ENCODE results near the gene ZNF497.

Gene ZNF497

DNA sequence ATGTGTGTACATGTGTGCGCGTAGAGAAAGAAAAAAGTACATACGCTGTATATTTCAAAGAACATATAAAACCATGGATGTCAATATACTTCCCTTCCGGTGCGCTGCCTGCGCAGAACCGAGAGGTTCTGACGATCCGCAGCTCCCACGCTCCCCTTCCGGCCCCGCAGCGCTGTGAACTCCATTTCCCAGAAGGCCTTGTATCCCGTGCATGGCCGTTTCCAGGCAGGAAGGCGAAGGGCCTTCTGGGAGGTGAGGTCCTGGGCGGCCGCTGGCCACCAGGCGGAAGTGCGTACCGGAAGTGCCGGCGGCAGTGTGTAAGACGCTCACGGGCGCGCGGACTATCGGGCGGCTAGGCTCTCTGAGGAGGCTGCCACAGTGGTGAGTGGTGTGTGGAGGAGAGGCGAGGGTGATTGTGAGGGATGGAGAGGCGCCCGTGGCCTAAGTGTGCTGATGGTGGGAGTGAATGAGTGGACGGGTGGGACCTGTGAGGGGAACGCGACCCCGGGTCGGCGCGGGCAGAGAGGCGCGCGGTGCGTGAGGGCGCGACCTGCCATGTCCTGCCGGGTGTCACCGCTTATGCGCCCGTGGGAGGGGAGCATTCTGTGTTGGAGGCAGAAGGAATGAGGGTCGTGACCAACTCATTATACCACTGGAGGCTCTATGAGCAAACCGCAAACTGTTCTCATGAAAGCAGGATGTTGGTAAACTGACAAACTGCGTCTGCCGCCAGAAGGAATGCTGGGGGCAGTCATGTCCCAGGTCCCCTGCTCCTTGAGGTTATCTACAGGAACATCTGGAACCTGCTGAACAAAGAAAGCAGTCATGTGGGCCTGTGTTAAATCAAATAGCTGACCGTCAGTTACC lies 57.3 kb downstream of the ZNF497 start, which contains the start of gene ERVK3-1:
ERVK3-1 (plus strand) TSS at position 313 of the 867 bp plus-strand sequence. CDS start 6,792 bp downstream, outside the sequence.
- TF ChIP-seq ZFP3 (CRISPR knock-in tag; IDR thresholded peaks at IDR 0.05) (no peak), ZFP30 (CRISPR knock-in tag; IDR thresholded peaks at IDR 0.05) (no peak), ZNF8 (CRISPR knock-in tag; IDR thresholded peaks at IDR 0.05) (no peak), ZC3H10 (CRISPR knock-in tag; IDR thresholded peaks at IDR 0.05) (no peak), PPARA (CRISPR knock-in tag; IDR thresholded peaks at IDR 0.05; ENCODE audit: borderline replicate concordance) (no peak), BACH2 (CRISPR knock-in tag; IDR thresholded peaks at IDR 0.05; ENCODE audit: borderline replicate concordance) (no peak), CSDC2 (CRISPR knock-in tag; IDR thresholded peaks at IDR 0.05) (no peak), OSR1 (CRISPR knock-in tag; IDR thresholded peaks at IDR 0.05) (no peak), ZNF70 (CRISPR knock-in tag; IDR thresholded peaks at IDR 0.05) (no peak), TCF4 (CRISPR knock-in tag; IDR thresholded peaks at IDR 0.05; ENCODE audit: borderline replicate concordance) (no peak)
- TF ChIP-seq, protein P1, sequence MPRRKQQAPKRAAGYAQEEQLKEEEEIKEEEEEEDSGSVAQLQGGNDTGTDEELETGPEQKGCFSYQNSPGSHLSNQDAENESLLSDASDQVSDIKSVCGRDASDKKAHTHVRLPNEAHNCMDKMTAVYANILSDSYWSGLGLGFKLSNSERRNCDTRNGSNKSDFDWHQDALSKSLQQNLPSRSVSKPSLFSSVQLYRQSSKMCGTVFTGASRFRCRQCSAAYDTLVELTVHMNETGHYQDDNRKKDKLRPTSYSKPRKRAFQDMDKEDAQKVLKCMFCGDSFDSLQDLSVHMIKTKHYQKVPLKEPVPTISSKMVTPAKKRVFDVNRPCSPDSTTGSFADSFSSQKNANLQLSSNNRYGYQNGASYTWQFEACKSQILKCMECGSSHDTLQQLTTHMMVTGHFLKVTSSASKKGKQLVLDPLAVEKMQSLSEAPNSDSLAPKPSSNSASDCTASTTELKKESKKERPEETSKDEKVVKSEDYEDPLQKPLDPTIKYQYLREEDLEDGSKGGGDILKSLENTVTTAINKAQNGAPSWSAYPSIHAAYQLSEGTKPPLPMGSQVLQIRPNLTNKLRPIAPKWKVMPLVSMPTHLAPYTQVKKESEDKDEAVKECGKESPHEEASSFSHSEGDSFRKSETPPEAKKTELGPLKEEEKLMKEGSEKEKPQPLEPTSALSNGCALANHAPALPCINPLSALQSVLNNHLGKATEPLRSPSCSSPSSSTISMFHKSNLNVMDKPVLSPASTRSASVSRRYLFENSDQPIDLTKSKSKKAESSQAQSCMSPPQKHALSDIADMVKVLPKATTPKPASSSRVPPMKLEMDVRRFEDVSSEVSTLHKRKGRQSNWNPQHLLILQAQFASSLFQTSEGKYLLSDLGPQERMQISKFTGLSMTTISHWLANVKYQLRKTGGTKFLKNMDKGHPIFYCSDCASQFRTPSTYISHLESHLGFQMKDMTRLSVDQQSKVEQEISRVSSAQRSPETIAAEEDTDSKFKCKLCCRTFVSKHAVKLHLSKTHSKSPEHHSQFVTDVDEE (CRISPR knock-in tag; IDR thresholded peaks at IDR 0.05): no peak
- TF ChIP-seq, protein P2, sequence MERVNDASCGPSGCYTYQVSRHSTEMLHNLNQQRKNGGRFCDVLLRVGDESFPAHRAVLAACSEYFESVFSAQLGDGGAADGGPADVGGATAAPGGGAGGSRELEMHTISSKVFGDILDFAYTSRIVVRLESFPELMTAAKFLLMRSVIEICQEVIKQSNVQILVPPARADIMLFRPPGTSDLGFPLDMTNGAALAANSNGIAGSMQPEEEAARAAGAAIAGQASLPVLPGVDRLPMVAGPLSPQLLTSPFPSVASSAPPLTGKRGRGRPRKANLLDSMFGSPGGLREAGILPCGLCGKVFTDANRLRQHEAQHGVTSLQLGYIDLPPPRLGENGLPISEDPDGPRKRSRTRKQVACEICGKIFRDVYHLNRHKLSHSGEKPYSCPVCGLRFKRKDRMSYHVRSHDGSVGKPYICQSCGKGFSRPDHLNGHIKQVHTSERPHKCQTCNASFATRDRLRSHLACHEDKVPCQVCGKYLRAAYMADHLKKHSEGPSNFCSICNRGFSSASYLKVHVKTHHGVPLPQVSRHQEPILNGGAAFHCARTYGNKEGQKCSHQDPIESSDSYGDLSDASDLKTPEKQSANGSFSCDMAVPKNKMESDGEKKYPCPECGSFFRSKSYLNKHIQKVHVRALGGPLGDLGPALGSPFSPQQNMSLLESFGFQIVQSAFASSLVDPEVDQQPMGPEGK (CRISPR knock-in tag; IDR thresholded peaks at IDR 0.05; ENCODE audit: borderline replicate concordance): no peak
- TF ChIP-seq, protein P3, sequence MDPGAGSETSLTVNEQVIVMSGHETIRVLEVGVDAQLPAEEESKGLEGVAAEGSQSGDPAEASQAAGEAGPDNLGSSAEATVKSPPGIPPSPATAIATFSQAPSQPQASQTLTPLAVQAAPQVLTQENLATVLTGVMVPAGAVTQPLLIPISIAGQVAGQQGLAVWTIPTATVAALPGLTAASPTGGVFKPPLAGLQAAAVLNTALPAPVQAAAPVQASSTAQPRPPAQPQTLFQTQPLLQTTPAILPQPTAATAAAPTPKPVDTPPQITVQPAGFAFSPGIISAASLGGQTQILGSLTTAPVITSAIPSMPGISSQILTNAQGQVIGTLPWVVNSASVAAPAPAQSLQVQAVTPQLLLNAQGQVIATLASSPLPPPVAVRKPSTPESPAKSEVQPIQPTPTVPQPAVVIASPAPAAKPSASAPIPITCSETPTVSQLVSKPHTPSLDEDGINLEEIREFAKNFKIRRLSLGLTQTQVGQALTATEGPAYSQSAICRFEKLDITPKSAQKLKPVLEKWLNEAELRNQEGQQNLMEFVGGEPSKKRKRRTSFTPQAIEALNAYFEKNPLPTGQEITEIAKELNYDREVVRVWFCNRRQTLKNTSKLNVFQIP (CRISPR knock-in tag; IDR thresholded peaks at IDR 0.05; ENCODE audit: borderline replicate concordance, low read depth): no peak
- TF ChIP-seq, protein P4, sequence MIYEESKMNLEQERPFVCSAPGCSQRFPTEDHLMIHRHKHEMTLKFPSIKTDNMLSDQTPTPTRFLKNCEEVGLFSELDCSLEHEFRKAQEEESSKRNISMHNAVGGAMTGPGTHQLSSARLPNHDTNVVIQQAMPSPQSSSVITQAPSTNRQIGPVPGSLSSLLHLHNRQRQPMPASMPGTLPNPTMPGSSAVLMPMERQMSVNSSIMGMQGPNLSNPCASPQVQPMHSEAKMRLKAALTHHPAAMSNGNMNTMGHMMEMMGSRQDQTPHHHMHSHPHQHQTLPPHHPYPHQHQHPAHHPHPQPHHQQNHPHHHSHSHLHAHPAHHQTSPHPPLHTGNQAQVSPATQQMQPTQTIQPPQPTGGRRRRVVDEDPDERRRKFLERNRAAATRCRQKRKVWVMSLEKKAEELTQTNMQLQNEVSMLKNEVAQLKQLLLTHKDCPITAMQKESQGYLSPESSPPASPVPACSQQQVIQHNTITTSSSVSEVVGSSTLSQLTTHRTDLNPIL (CRISPR knock-in tag; IDR thresholded peaks at IDR 0.05; ENCODE audit: low read depth): no peak
- ATAC-seq: peak; percentile 99

DNA sequence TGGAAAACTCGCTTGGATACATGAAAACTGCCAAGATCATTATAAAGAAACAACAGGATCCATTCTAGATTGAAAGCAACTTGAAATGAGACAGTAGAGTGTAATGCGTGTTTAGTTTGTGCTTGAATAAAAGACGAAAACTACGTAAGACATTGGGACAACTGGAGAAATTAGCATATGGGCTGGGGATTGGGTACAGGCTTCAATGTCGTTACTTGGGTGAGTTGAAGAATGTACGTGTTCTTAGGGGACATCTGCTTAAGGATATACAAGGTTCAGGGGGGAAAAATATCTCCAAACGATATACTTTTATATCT lies 57.8 kb downstream of the ZNF497 start:
- ATAC-seq: peak; percentile 2; the same call in 2 of the 3 replicates
- TF ChIP-seq, protein P2 (CRISPR knock-in tag; IDR thresholded peaks at IDR 0.05; ENCODE audit: borderline replicate concordance): no peak
- TF ChIP-seq, protein P3 (CRISPR knock-in tag; IDR thresholded peaks at IDR 0.05; ENCODE audit: borderline replicate concordance, low read depth): no peak
- no peak for TF ChIP-seq ZNF565 (CRISPR knock-in tag; conservative IDR thresholded peaks at IDR 0.05; ENCODE audit: low read depth)
- no peak for TF ChIP-seq ISL1 (CRISPR knock-in tag; IDR thresholded peaks at IDR 0.05)
- TF ChIP-seq, protein P1 (CRISPR knock-in tag; IDR thresholded peaks at IDR 0.05): no peak
- no peak for TF ChIP-seq ZNF70 (CRISPR knock-in tag; IDR thresholded peaks at IDR 0.05)
- TF ChIP-seq TCF4 (CRISPR knock-in tag; IDR thresholded peaks at IDR 0.05; ENCODE audit: borderline replicate concordance): no peak
- TF ChIP-seq, protein P5, sequence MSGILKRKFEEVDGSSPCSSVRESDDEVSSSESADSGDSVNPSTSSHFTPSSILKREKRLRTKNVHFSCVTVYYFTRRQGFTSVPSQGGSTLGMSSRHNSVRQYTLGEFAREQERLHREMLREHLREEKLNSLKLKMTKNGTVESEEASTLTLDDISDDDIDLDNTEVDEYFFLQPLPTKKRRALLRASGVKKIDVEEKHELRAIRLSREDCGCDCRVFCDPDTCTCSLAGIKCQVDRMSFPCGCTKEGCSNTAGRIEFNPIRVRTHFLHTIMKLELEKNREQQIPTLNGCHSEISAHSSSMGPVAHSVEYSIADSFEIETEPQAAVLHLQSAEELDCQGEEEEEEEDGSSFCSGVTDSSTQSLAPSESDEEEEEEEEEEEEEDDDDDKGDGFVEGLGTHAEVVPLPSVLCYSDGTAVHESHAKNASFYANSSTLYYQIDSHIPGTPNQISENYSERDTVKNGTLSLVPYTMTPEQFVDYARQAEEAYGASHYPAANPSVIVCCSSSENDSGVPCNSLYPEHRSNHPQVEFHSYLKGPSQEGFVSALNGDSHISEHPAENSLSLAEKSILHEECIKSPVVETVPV (CRISPR knock-in tag; IDR thresholded peaks at IDR 0.05): no peak
- no peak for TF ChIP-seq ZFP30 (CRISPR knock-in tag; IDR thresholded peaks at IDR 0.05)
- no peak for TF ChIP-seq SNAI2 (CRISPR knock-in tag; IDR thresholded peaks at IDR 0.05)
- TF ChIP-seq ESRRG (CRISPR knock-in tag; IDR thresholded peaks at IDR 0.05): no peak
- TF ChIP-seq BACH2 (CRISPR knock-in tag; IDR thresholded peaks at IDR 0.05; ENCODE audit: borderline replicate concordance): no peak
- TF ChIP-seq CSDC2 (CRISPR knock-in tag; IDR thresholded peaks at IDR 0.05): no peak

All from SK-N-SH treated with all-trans-retinoic acid at 6 μM for 48 hours (cell line).